Gastroesophageal sphincter (tissue), 4 donors: ENCODE measurements around the gene PPP5C. TPM values are rescaled to one million over a fixed set of nuclear protein-coding genes. Genes with fewer than 3 reads are reported as not detected.
A peak's percentile ranks its signal among the peaks of the same experiment; 100 is the strongest.
"Not testable (repeated sequence)": the region's sequence is repeated elsewhere in the genome, so short reads cannot be mapped to it uniquely, and the experiment has no call there.

Experiments
- ATAC-seq: fragments of 150-250 bp; one replicate; pipeline ENCODE4 v1.9.1; 2016; ENCODE audit warnings: mild to moderate bottlenecking, moderate library complexity
- H3K27ac ChIP-seq, 4 donors: fragments of 200-600 bp; sonication (generic) in 3 of 4; 1 replicate in 3 of 4; 2 replicates in 1 of 4; pipeline ENCODE4 v1.5.1; 2016 to 2019
- H3K27me3 ChIP-seq: fragments of 200-600 bp; sonication (generic); one replicate; pipeline ENCODE4 v1.5.1; 2019
- H3K36me3 ChIP-seq, 2 donors: fragments of 200-600 bp; sonication (generic); one replicate each; pipeline ENCODE4 v1.5.1; 2019; ENCODE audit warnings: control low read depth in 1 of 2
- H3K4me1 ChIP-seq, 3 donors: fragments of 200-600 bp; sonication (generic); 1 replicate in 2 of 3; 2 replicates in 1 of 3; pipeline ENCODE4 v1.5.1; 2016 to 2019; ENCODE audit warnings: control low read depth in 2 of 3
- H3K4me3 ChIP-seq, 2 donors: fragments of 200-600 bp; sonication (generic); one replicate each; pipeline ENCODE4 v1.5.1; 2019; ENCODE audit warnings: mild to moderate bottlenecking in 1 of 2, moderate library complexity in 1 of 2
- H3K9me3 ChIP-seq, 3 donors: fragments of 200-600 bp; sonication (generic); one replicate each; pipeline ENCODE4 v1.5.1; 2017 to 2019; ENCODE audit warnings: control low read depth in 2 of 3
- CTCF ChIP-seq, 4 experiments: fragments of 200-600 bp in 2 of 4; fragments of 450-650 bp in 2 of 4; sonication (generic) in 1 of 4; IDR thresholded peaks; one replicate each; pipeline ENCODE4 v1.5.1; 2017 to 2019; ENCODE audit warnings: antibody characterized with exemption in 4 of 4, mild to moderate bottlenecking in 2 of 4, moderate library complexity in 2 of 4
- EP300 ChIP-seq: sonication (generic); formaldehyde crosslinking; IDR thresholded peaks from one replicate; pipeline ENCODE4 v1.6.1; 2017; ENCODE audit warnings: antibody characterized with exemption, mild to moderate bottlenecking
- POLR2A ChIP-seq, 2 donors: fragments of 450-650 bp; IDR thresholded peaks; one replicate each; pipeline ENCODE4 v1.6.1; 2017; ENCODE audit warnings: antibody characterized with exemption in 2 of 2, mild to moderate bottlenecking in 2 of 2, moderate library complexity in 1 of 2
- POLR2AphosphoS5 ChIP-seq: sonication (generic); formaldehyde crosslinking; IDR thresholded peaks from one replicate; pipeline ENCODE4 v1.6.1; 2017; ENCODE audit warnings: antibody characterized with exemption
- WGBS, 2 donors: methylation state at CpG; one replicate each; pipeline ENCODE4 v1.1.5; 2018; ENCODE audit warnings: low coverage in 1 of 2; 5-methylcytosine and 5-hydroxymethylcytosine counted together
- total RNA-seq, 4 donors: library from RNA; depleted of rRNA; stranded (reverse); fragments of >200 nt; gene quantifications; one replicate each; pipeline ENCODE4 v1.1.0, GENCODE V29; 2016

The PPP5C gene
- total RNA-seq, 4 donors from 2014 or later = 48.2 to 69.5 (median 50.7) TPM

DNA sequence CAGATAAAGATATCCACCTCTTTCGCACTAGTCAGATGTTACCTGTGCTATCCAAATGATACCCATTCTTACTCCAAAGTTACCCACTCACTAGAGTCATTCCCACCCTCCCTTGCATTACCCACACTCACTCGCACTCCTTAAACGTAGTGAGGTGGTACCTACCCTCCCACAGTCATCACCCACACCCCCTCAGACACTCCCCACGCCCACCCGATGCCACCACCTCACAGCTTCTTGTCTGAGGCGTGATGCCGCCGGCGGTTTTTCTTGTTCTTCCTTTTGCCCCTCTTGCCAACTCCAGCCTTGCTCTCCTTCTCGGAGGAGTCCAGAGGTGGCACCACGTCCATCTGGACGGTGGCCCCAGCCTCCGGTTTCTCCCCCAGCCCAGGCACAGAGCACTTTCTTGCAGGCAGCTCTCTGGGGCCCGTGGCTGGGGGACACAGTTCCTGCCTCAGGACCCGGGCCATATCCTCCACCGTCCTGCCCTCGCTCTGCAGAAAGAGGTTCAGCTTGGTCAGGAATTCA, 80.7 kb downstream of the PPP5C start:
- H3K27ac ChIP-seq = no peak overlapping the region
- H3K4me1 ChIP-seq = peaks cover 0 to 29% (median 3%) of the 10 kb centered on the region in 3 donors
- H3K4me3 ChIP-seq = no peak overlapping the region
- no peaks in the 10 kb centered on the region for H3K9me3 ChIP-seq
- peaks cover 28% of the 10 kb centered on the region for H3K27me3 ChIP-seq
- TF ChIP-seq EP300 = no peak
- TF ChIP-seq CTCF (IDR thresholded peaks at IDR 0.05) = no peak
- TF ChIP-seq POLR2AphosphoS5 = no peak
- no peak for TF ChIP-seq POLR2A (IDR thresholded peaks at IDR 0.05)
- ATAC-seq = no peak
- no peaks in the 10 kb centered on the region for H3K36me3 ChIP-seq
- 78 to 84% methylated on average over 4 to 15 of the region's 17 CpGs for WGBS, 2 donors

DNA sequence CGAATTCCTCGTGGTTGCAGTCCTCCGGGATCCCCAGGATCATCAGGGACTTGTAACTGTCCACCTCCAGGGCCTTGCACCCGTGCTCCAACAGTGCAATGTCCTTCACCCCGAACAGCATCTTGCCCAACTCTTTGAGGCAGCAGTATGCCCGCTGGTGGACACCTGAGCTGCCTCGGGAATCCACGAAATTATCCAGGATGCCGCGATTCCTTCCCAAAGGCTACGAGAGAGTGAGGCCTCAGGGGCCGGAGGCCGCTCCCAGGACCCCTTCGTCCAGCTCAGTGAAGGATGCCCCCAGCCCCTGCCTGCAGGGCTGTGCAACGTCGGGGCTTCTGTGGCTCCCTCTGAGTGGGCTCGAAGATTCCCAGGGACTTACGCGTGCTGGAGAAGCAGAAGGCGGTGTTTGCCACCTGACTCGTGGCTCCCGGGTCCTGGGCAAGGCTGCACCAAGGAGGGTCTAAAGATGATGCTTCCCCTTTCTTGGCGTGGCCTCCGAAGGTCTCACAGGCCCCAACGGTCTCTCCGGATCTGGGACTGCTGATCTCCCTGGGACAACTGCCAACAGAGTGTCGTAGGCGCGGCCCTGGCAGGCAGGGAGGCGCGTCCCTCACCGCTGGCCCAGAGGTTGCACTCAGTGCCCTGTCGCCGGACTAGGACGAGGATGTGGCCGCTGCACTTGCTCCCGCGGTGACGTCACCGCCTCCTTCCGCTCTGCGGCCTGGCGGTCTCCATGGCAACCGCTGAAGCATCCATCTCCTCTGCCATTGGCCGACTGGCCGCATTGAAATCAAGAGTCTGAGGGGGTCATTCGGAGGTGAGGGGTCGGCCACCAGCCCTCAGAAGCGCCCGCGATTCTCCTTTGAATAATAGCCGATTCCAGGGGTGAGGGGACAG, 81.6 kb downstream of the PPP5C start, which contains the start of gene PNMA8C:
Gene PNMA8C (minus strand): TSS at position 698 of the 897 bp plus-strand sequence. CDS start 577 bp downstream, at position 121.
- Histone ChIP-seq H3K36me3 (no peaks in the 10 kb centered on the region), H3K4me1 (peaks cover 0 to 29% (median 3%) of the 10 kb centered on the region in 3 donors), H3K9me3 (no peaks in the 10 kb centered on the region), H3K4me3 (peak within 1 kb of the TSS in 1 of 2 donors; percentile 39), H3K27ac (peak within 1 kb of the TSS in 1 of 4 donors; percentile 9), H3K27me3 (peaks cover 31% of the 10 kb centered on the region)
- ATAC-seq = no peak
- WGBS, 2 donors = 5 to 90% methylated on average over 4 of the region's 52 CpGs
- TF ChIP-seq CTCF (IDR thresholded peaks at IDR 0.05) (no peak), POLR2AphosphoS5 (no peak)

DNA sequence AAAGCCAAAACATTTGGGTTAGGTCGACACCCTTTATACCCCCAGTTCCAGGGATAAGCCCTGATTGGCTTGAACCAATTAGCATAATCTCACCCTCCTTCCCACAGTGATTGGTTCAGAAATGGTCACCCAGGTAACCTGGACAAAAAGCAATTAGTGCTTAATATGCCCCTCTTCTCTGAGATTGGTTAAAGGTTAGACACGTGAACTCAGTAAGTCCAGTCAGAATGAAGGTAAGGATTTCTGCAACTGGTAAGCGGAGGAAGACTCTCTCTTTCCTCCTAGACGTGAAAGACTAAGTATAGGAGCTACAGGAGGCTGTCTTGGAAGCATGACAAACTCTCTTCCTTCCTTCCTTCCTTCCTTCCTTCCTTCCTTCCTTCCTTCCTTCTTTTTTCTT, 83.1 kb downstream of the PPP5C start:
- H3K9me3 ChIP-seq = no peaks in the 10 kb centered on the region
- TF ChIP-seq POLR2AphosphoS5 (no peak), CTCF (IDR thresholded peaks at IDR 0.05) (no peak), EP300 (no peak), POLR2A (IDR thresholded peaks at IDR 0.05) (no peak)
- WGBS, 2 donors = 77% methylated on average over 4 of the region's 4 CpGs
- ATAC-seq = no peak
- peaks cover 0 to 29% (median 3%) of the 10 kb centered on the region in 3 donors for H3K4me1 ChIP-seq
- no peak overlapping the region for H3K4me3 ChIP-seq
- H3K27ac ChIP-seq = no peak overlapping the region
- H3K36me3 ChIP-seq = no peaks in the 10 kb centered on the region
- peaks cover 46% of the 10 kb centered on the region for H3K27me3 ChIP-seq

- Histone ChIP-seq H3K9me3 (no peaks in the 10 kb centered on the region), H3K27me3 (peaks cover 48% of the 10 kb centered on the region), H3K4me3 (no peak overlapping the region), H3K4me1 (peaks cover 0 to 16% (median 0%) of the 10 kb centered on the region in 3 donors), H3K36me3 (no peaks in the 10 kb centered on the region), H3K27ac (no peak overlapping the region)
- TF ChIP-seq CTCF (IDR thresholded peaks at IDR 0.05) = no peak
- TF ChIP-seq POLR2AphosphoS5 = no peak
- TF ChIP-seq POLR2A (IDR thresholded peaks at IDR 0.05) = no peak
- no peak for TF ChIP-seq EP300
- 48 to 50% methylated on average over 6 to 7 of the region's 10 CpGs for WGBS, 2 donors
- ATAC-seq = no peak
Observed at GRCh38 chr19:46431824-46432223, 84.9 kb downstream of the PPP5C start.

- WGBS, 2 donors = 44 to 45% methylated on average over 5 to 6 of the region's 7 CpGs
- peaks cover 39% of the 10 kb centered on the region for H3K27me3 ChIP-seq
- ATAC-seq = not testable (repeated sequence)
Observed at GRCh38 chr19:46433470-46433869, 86.6 kb downstream of the PPP5C start.

More at GRCh38 chr19:46433470-46433869, 86.6 kb downstream of the PPP5C start:
- H3K27ac ChIP-seq, H3K4me3 ChIP-seq, H3K9me3 ChIP-seq, H3K36me3 ChIP-seq, H3K4me1 ChIP-seq: not testable (repeated sequence)
